Mammary epithelial cell (primary cell): ENCODE results near the gene TSPEAR.

Experiments used
- EZH2 ChIP-seq: IDR thresholded peaks from 2 replicates; pipeline ENCODE4 v1.6.1; 2012; ENCODE audit warnings: low read length, inconsistent platforms, borderline replicate concordance
- TF ChIP-seq, protein P1 (sequence below), 2 donors: IDR thresholded peaks in 1 of 2; conservative IDR thresholded peaks in 1 of 2; 2 replicates each; pipeline ENCODE4 v1.5.1; 2011 to 2012; ENCODE audit warnings: inconsistent platforms in 2 of 2, low read length in 2 of 2, mild to moderate bottlenecking in 2 of 2, control low read depth in 1 of 2, low read depth in 1 of 2; ENCODE audit not compliant: insufficient read depth in 1 of 2; ENCODE audit errors: extremely low read depth in 1 of 2

DNA sequence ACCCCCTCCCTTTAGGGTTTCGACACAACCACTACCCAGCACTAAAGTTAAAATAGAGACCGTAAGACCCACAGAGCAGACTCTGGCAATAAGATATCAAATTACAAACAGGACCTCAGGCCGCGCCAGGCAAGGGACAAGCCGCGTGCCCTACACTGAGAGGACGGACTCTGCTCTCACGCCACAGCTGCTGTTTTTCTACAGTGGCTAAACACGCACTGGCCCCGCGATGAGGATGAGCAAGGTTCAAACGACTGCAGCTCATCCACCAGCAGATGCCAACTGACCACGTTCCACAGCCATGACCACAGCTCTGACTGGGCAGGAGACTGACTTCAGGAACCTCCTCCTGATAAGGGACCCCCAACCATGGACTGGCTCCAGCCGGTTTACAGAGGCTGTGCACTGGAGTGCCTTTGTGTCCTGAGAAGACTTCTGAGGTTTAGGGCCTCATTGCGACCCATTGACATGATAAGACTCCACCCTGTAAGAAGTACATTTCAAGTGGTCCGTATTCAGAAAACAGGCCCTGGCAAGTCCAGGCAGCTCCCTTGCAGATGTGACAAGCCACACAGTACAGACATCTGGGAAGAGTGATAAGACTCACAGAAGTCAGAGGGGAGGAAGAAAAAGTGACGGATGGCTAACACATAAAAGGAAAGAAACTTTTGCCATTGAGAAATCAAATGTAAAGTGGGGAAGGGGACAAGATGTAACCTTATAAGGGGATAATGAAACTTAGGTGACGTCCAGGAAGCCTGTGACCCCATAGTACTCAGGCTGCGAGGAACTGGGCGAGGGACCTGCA, 117.6 kb downstream of the TSPEAR start:
- TF ChIP-seq, protein P1, sequence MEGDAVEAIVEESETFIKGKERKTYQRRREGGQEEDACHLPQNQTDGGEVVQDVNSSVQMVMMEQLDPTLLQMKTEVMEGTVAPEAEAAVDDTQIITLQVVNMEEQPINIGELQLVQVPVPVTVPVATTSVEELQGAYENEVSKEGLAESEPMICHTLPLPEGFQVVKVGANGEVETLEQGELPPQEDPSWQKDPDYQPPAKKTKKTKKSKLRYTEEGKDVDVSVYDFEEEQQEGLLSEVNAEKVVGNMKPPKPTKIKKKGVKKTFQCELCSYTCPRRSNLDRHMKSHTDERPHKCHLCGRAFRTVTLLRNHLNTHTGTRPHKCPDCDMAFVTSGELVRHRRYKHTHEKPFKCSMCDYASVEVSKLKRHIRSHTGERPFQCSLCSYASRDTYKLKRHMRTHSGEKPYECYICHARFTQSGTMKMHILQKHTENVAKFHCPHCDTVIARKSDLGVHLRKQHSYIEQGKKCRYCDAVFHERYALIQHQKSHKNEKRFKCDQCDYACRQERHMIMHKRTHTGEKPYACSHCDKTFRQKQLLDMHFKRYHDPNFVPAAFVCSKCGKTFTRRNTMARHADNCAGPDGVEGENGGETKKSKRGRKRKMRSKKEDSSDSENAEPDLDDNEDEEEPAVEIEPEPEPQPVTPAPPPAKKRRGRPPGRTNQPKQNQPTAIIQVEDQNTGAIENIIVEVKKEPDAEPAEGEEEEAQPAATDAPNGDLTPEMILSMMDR (conservative IDR thresholded peaks at IDR 0.05 in 1 of 2, IDR thresholded peaks at IDR 0.05 in 1 of 2; ENCODE audit: extremely low read depth in 1 of 2, insufficient read depth in 1 of 2, low read depth in 1 of 2, low read length in 2 of 2), result no peak
- TF ChIP-seq EZH2, result no peak
